SK-N-SH treated with all-trans-retinoic acid at 6 μM for 48 hours (cell line): ENCODE measurements around the gene SLC4A1AP.

Experiments
- ATAC-seq: fragments of 200-7000 bp; cut with Tn5 transposase; 3 replicates; pipeline ENCODE4 v1.9.1; 2020; ENCODE audit warnings: mild to moderate bottlenecking, moderate library complexity
- BACH2 ChIP-seq: fragments of 250-450 bp; sonication (Bioruptor Pico); IDR thresholded peaks from 2 replicates; pipeline ENCODE4 v1.9.0; 2021; ENCODE audit warnings: mild to moderate bottlenecking, borderline replicate concordance
- CREB5 ChIP-seq: fragments of 250-450 bp; sonication (Bioruptor Pico); IDR thresholded peaks from 2 replicates; pipeline ENCODE4 v1.5.1; 2020; ENCODE audit warnings: low read depth, mild to moderate bottlenecking, moderate library complexity
- CSDC2 ChIP-seq: fragments of 250-450 bp; sonication (Bioruptor Pico); IDR thresholded peaks from 2 replicates; pipeline ENCODE4 v1.5.0; 2020; ENCODE audit warnings: mild to moderate bottlenecking, moderate library complexity
- CSRNP3 ChIP-seq: fragments of 250-450 bp; sonication (Bioruptor Pico); IDR thresholded peaks from 2 replicates; pipeline ENCODE4 v1.5.1; 2021; ENCODE audit warnings: mild to moderate bottlenecking, moderate library complexity
- ESRRG ChIP-seq: fragments of 250-450 bp; sonication (Bioruptor Pico); IDR thresholded peaks from 2 replicates; pipeline ENCODE4 v1.6.1; 2021; ENCODE audit warnings: mild to moderate bottlenecking
- GLIS3 ChIP-seq: fragments of 250-450 bp; sonication (Bioruptor Pico); IDR thresholded peaks from 2 replicates; pipeline ENCODE4 v1.5.0; 2020; ENCODE audit warnings: mild to moderate bottlenecking, moderate library complexity
- ISL1 ChIP-seq: fragments of 250-450 bp; sonication (Bioruptor Pico); IDR thresholded peaks from 2 replicates; pipeline ENCODE4 v2.1.2; 2022; ENCODE audit warnings: mild to moderate bottlenecking, moderate library complexity
- OSR1 ChIP-seq: fragments of 250-450 bp; sonication (Bioruptor Pico); IDR thresholded peaks from 2 replicates; pipeline ENCODE4 v1.8.0; 2022; ENCODE audit warnings: moderate library complexity, mild to moderate bottlenecking, inconsistent platforms
- POU6F1 ChIP-seq: fragments of 250-450 bp; sonication (Bioruptor Pico); IDR thresholded peaks from 2 replicates; pipeline ENCODE4 v1.8.0; 2021; ENCODE audit warnings: low read depth, mild to moderate bottlenecking, moderate library complexity, borderline replicate concordance
- PPARA ChIP-seq: fragments of 250-450 bp; sonication (Bioruptor Pico); IDR thresholded peaks from 2 replicates; pipeline ENCODE4 v1.5.0; 2020; ENCODE audit warnings: mild to moderate bottlenecking, borderline replicate concordance
- RARB ChIP-seq: fragments of 250-450 bp; sonication (Bioruptor Pico); IDR thresholded peaks from 2 replicates; pipeline ENCODE4 v1.8.0; 2021; ENCODE audit warnings: mild to moderate bottlenecking, moderate library complexity
- SNAI2 ChIP-seq: fragments of 250-450 bp; sonication (Bioruptor Pico); IDR thresholded peaks from 2 replicates; pipeline ENCODE4 v1.5.0; 2020; ENCODE audit warnings: mild to moderate bottlenecking, moderate library complexity
- TCF4 ChIP-seq: fragments of 250-450 bp; sonication (Bioruptor Pico); IDR thresholded peaks from 2 replicates; pipeline ENCODE4 v1.8.0; 2021; ENCODE audit warnings: mild to moderate bottlenecking, moderate library complexity, borderline replicate concordance
- TOX ChIP-seq: fragments of 250-450 bp; sonication (Bioruptor Pico); IDR thresholded peaks from 2 replicates; pipeline ENCODE4 v1.8.0; 2021; ENCODE audit warnings: mild to moderate bottlenecking, moderate library complexity, borderline replicate concordance
- TSHZ2 ChIP-seq: fragments of 250-450 bp; sonication (Bioruptor Pico); IDR thresholded peaks from 2 replicates; pipeline ENCODE4 v1.5.0; 2020; ENCODE audit warnings: mild to moderate bottlenecking, moderate library complexity
- ZC3H10 ChIP-seq: fragments of 250-450 bp; sonication (Bioruptor Pico); IDR thresholded peaks from 2 replicates; pipeline ENCODE4 v1.5.1; 2021; ENCODE audit warnings: mild to moderate bottlenecking, moderate library complexity
- ZFP3 ChIP-seq: fragments of 250-450 bp; sonication (Bioruptor Pico); IDR thresholded peaks from 2 replicates; pipeline ENCODE4 v1.5.0; 2020; ENCODE audit warnings: mild to moderate bottlenecking, moderate library complexity
- ZFP30 ChIP-seq: fragments of 450-650 bp; formaldehyde crosslinking; IDR thresholded peaks from 2 replicates; pipeline ENCODE4 v1.5.0; 2022; ENCODE audit warnings: mild to moderate bottlenecking, moderate library complexity
- ZNF565 ChIP-seq: fragments of 450-650 bp; formaldehyde crosslinking; conservative IDR thresholded peaks from 2 replicates; pipeline ENCODE4 v1.5.0; 2020; ENCODE audit warnings: low read depth, mild to moderate bottlenecking, moderate library complexity
- ZNF70 ChIP-seq: fragments of 450-650 bp; formaldehyde crosslinking; IDR thresholded peaks from 2 replicates; pipeline ENCODE4 v1.5.0; 2020; ENCODE audit warnings: mild to moderate bottlenecking, moderate library complexity
- ZNF8 ChIP-seq: fragments of 450-650 bp; formaldehyde crosslinking; IDR thresholded peaks from 2 replicates; pipeline ENCODE4 v1.5.0; 2020; ENCODE audit warnings: mild to moderate bottlenecking, moderate library complexity

Gene SLC4A1AP

GRCh38 chr2:27707462-27708256 lies 44.0 kb downstream of the SLC4A1AP start:
- no peak for ATAC-seq
- TF ChIP-seq GLIS3 (CRISPR knock-in tag): no peak
- TF ChIP-seq BACH2 (CRISPR knock-in tag): no peak
- no peak for TF ChIP-seq PPARA
- no peak for TF ChIP-seq CSRNP3

- ATAC-seq: no peak
These were observed 44.6 kb downstream of the SLC4A1AP start for GRCh38 chr2:27708257-27708654.

GRCh38 chr2:27708666-27709065 lies 45.0 kb downstream of the SLC4A1AP start:
- TF ChIP-seq TOX (no peak), TSHZ2 (no peak), ZNF8 (no peak), PPARA (no peak), ZFP30 (no peak), OSR1 (CRISPR knock-in tag) (no peak), BACH2 (CRISPR knock-in tag) (no peak)
- ATAC-seq: no peak

More at GRCh38 chr2:27708257-27708654, 44.6 kb downstream of the SLC4A1AP start:
- no peak for TF ChIP-seq ZNF565 (CRISPR knock-in tag)
- TF ChIP-seq CSRNP3: no peak
- no peak for TF ChIP-seq ZC3H10 (CRISPR knock-in tag)
- no peak for TF ChIP-seq OSR1 (CRISPR knock-in tag)
- no peak for TF ChIP-seq TOX
- TF ChIP-seq ZFP3 (CRISPR knock-in tag): no peak
- no peak for TF ChIP-seq BACH2 (CRISPR knock-in tag)
- no peak for TF ChIP-seq ISL1 (CRISPR knock-in tag)
- no peak for TF ChIP-seq ZNF8

GRCh38 chr2:27709326-27709725 lies 45.6 kb downstream of the SLC4A1AP start:
- no peak for ATAC-seq
- no peak for TF ChIP-seq ZC3H10 (CRISPR knock-in tag)
- no peak for TF ChIP-seq SNAI2 (CRISPR knock-in tag)
- no peak for TF ChIP-seq ISL1 (CRISPR knock-in tag)
- TF ChIP-seq PPARA: no peak
- no peak for TF ChIP-seq CREB5 (CRISPR knock-in tag)
- no peak for TF ChIP-seq TOX
- TF ChIP-seq ZNF565 (CRISPR knock-in tag): no peak
- TF ChIP-seq RARB: no peak
- TF ChIP-seq ESRRG (CRISPR knock-in tag): no peak
- TF ChIP-seq TCF4 (CRISPR knock-in tag): no peak
- TF ChIP-seq ZNF8: no peak
- TF ChIP-seq CSRNP3: no peak
- TF ChIP-seq ZNF70 (CRISPR knock-in tag): no peak
- TF ChIP-seq ZFP30: no peak
- no peak for TF ChIP-seq TSHZ2
- no peak for TF ChIP-seq POU6F1 (CRISPR knock-in tag)
- no peak for TF ChIP-seq OSR1 (CRISPR knock-in tag)
- TF ChIP-seq CSDC2 (CRISPR knock-in tag): no peak
- TF ChIP-seq ZFP3 (CRISPR knock-in tag): no peak
